NOMO-1 treated with DMSO at 0.1 percent for 48 hours (cell line): ENCODE data around the gene CADPS2.

Source experiments
- DNase-seq: peaks from one replicate; lab custom pipeline; 2025; ENCODE audit not compliant: unreplicated experiment; lab: John Stamatoyannopoulos, UW

CADPS2 gene

GRCh38 chr7:122544463-122544862, 341.8 kb downstream of the CADPS2 start:
- peak; percentile 34 for DNase-seq

GRCh38 chr7:122543891-122544290, 342.4 kb downstream of the CADPS2 start:
- DNase-seq = no peak

GRCh38 chr7:122543166-122543565, 343.1 kb downstream of the CADPS2 start:
- DNase-seq = no peak

- no peak for DNase-seq
These were observed 351.2 kb downstream of the CADPS2 start for GRCh38 chr7:122535086-122535485.

- DNase-seq = no peak
These were observed 353.6 kb downstream of the CADPS2 start for GRCh38 chr7:122532406-122533269.

GRCh38 chr7:122528879-122529481, 357.3 kb downstream of the CADPS2 start:
- peak; percentile 5 for DNase-seq

- no peak for DNase-seq
These were observed 360.9 kb downstream of the CADPS2 start for GRCh38 chr7:122525355-122525754.

- DNase-seq = no peak
These were observed 364.5 kb downstream of the CADPS2 start for GRCh38 chr7:122521767-122522166.

GRCh38 chr7:122520971-122521555, 365.2 kb downstream of the CADPS2 start:
- no peak for DNase-seq

GRCh38 chr7:122518488-122518887, 367.8 kb downstream of the CADPS2 start:
- DNase-seq = no peak

GRCh38 chr7:122517576-122517975, 368.7 kb downstream of the CADPS2 start:
- DNase-seq = no peak

- DNase-seq = no peak
These were observed 370.9 kb downstream of the CADPS2 start for GRCh38 chr7:122515404-122515803.

- DNase-seq = no peak
These were observed 375.0 kb downstream of the CADPS2 start for GRCh38 chr7:122511268-122511667.

- no peak for DNase-seq
These were observed 378.7 kb downstream of the CADPS2 start for GRCh38 chr7:122507591-122507990.

- DNase-seq = no peak
These were observed 394.3 kb downstream of the CADPS2 start for GRCh38 chr7:122492007-122492406.

GRCh38 chr7:122488241-122488640, 398.0 kb downstream of the CADPS2 start:
- DNase-seq = no peak

GRCh38 chr7:122487131-122487530, 399.1 kb downstream of the CADPS2 start:
- DNase-seq = no peak

- no peak for DNase-seq
These were observed 400.4 kb downstream of the CADPS2 start for GRCh38 chr7:122485856-122486255.

- no peak for DNase-seq
These were observed 404.0 kb downstream of the CADPS2 start for GRCh38 chr7:122482212-122482611.

GRCh38 chr7:122470859-122471258, 415.4 kb downstream of the CADPS2 start:
- no peak for DNase-seq

- DNase-seq = no peak
These were observed 417.3 kb downstream of the CADPS2 start for GRCh38 chr7:122468945-122469344.
